Activated T-cell treated with anti-CD3 and anti-CD28 coated beads, Interleukin-2, amount 50 U/mL, for 4 hours (primary cell): ENCODE data around the gene TXNRD3. TPM values are rescaled to one million over a fixed set of nuclear protein-coding genes. Genes with fewer than 3 reads are reported as not detected.
"Not testable (repeated sequence)": the region's sequence is repeated elsewhere in the genome, so short reads cannot be mapped to it uniquely, and the experiment has no call there.

ENCODE experiments used
- ATAC-seq, 2 donors: fragments of 200-7000 bp; cut with Tn5 transposase; one replicate each; pipeline ENCODE4 v1.10.0; 2021
- DNase-seq: peaks from one replicate; pipeline ENCODE4 v3.0.0-alpha.2; 2020
- H3K27me3 Mint-ChIP-seq: one replicate; pipeline ENCODE4 v1.8.0; 2021; ENCODE audit warnings: low read depth, mixed read lengths
- H3K36me3 Mint-ChIP-seq: one replicate; pipeline ENCODE4 v1.8.0; 2022; ENCODE audit warnings: mixed read lengths; ENCODE audit not compliant: insufficient read depth
- H3K4me1 Mint-ChIP-seq: one replicate; pipeline ENCODE4 v1.8.0; 2021; ENCODE audit warnings: low read depth, mixed read lengths
- H3K4me3 Mint-ChIP-seq: one replicate; pipeline ENCODE4 v1.8.0; 2021; ENCODE audit warnings: mild to moderate bottlenecking, moderate library complexity, mixed read lengths
- H3K9me3 Mint-ChIP-seq: one replicate; pipeline ENCODE4 v1.8.0; 2021; ENCODE audit warnings: mixed read lengths
- total RNA-seq, 3 donors: library from RNA; stranded (reverse); gene quantifications; one replicate each; pipeline ENCODE4 v1.2.1, GENCODE V29; 2021

Gene TXNRD3
- total RNA-seq, 3 donors from 2014 or later = 0.76 to 2.3 (median 1.4) TPM

- H3K36me3 Mint-ChIP-seq = peaks cover 2% of the 10 kb centered on the region
- H3K4me3 Mint-ChIP-seq = no peak overlapping the region
- ATAC-seq (no peak), DNase-seq (no peak)
- peaks cover 3% of the 10 kb centered on the region for H3K27me3 Mint-ChIP-seq
- no peaks in the 10 kb centered on the region for H3K9me3 Mint-ChIP-seq
- H3K4me1 Mint-ChIP-seq = no peaks in the 10 kb centered on the region
These were observed 10.3 kb downstream of the TXNRD3 start for GRCh38 chr3:126644615-126645014.

GRCh38 chr3:126638790-126639189, 16.1 kb downstream of the TXNRD3 start:
- no peaks in the 10 kb centered on the region for H3K4me1 Mint-ChIP-seq
- peaks cover 3% of the 10 kb centered on the region for H3K36me3 Mint-ChIP-seq
- H3K27me3 Mint-ChIP-seq = no peaks in the 10 kb centered on the region
- ATAC-seq (no peak), DNase-seq (no peak)
- no peaks in the 10 kb centered on the region for H3K9me3 Mint-ChIP-seq
- no peak overlapping the region for H3K4me3 Mint-ChIP-seq

- peaks cover 5% of the 10 kb centered on the region for H3K36me3 Mint-ChIP-seq
- no peaks in the 10 kb centered on the region for H3K9me3 Mint-ChIP-seq
- DNase-seq = no peak
- no peaks in the 10 kb centered on the region for H3K4me1 Mint-ChIP-seq
- H3K4me3 Mint-ChIP-seq = no peak overlapping the region
- ATAC-seq = no peak
- no peaks in the 10 kb centered on the region for H3K27me3 Mint-ChIP-seq
These were observed 18.5 kb downstream of the TXNRD3 start for GRCh38 chr3:126636436-126636835.

- Mint-ChIP-seq H3K9me3 (no peaks in the 10 kb centered on the region), H3K4me3 (no peak overlapping the region), H3K36me3 (peaks cover 7% of the 10 kb centered on the region), H3K4me1 (peaks cover 4% of the 10 kb centered on the region), H3K27me3 (no peaks in the 10 kb centered on the region)
- ATAC-seq (no peak), DNase-seq (no peak)
These were observed 20.1 kb downstream of the TXNRD3 start for GRCh38 chr3:126634803-126635202.

- H3K27me3 Mint-ChIP-seq = no peaks in the 10 kb centered on the region
- ATAC-seq (no peak), DNase-seq (no peak)
- H3K4me1 Mint-ChIP-seq = peaks cover 6% of the 10 kb centered on the region
- no peaks in the 10 kb centered on the region for H3K9me3 Mint-ChIP-seq
- H3K36me3 Mint-ChIP-seq = peaks cover 4% of the 10 kb centered on the region
- H3K4me3 Mint-ChIP-seq = no peak overlapping the region
These were observed 24.9 kb downstream of the TXNRD3 start for GRCh38 chr3:126630020-126630419.

GRCh38 chr3:126625735-126626134, 29.2 kb downstream of the TXNRD3 start:
- DNase-seq, H3K4me3 Mint-ChIP-seq, ATAC-seq, H3K9me3 Mint-ChIP-seq, H3K36me3 Mint-ChIP-seq, H3K27me3 Mint-ChIP-seq, H3K4me1 Mint-ChIP-seq: not testable (repeated sequence)

GRCh38 chr3:126622694-126623093, 32.2 kb downstream of the TXNRD3 start:
- no peak for DNase-seq
- H3K4me1 Mint-ChIP-seq = no peaks in the 10 kb centered on the region
- no peak for ATAC-seq
- no peaks in the 10 kb centered on the region for H3K9me3 Mint-ChIP-seq
- H3K36me3 Mint-ChIP-seq = peaks cover under 1% of the 10 kb centered on the region
- peaks cover 2% of the 10 kb centered on the region for H3K27me3 Mint-ChIP-seq
- no peak overlapping the region for H3K4me3 Mint-ChIP-seq

- ATAC-seq (no peak), DNase-seq (no peak)
- H3K36me3 Mint-ChIP-seq = peaks cover 6% of the 10 kb centered on the region
- no peaks in the 10 kb centered on the region for H3K9me3 Mint-ChIP-seq
- H3K27me3 Mint-ChIP-seq = peaks cover 5% of the 10 kb centered on the region
- no peak overlapping the region for H3K4me3 Mint-ChIP-seq
- peaks cover 2% of the 10 kb centered on the region for H3K4me1 Mint-ChIP-seq
These were observed 33.1 kb downstream of the TXNRD3 start for GRCh38 chr3:126621627-126622345.

GRCh38 chr3:126621171-126621570, 33.8 kb downstream of the TXNRD3 start:
- no peak overlapping the region for H3K4me3 Mint-ChIP-seq
- H3K9me3 Mint-ChIP-seq = no peaks in the 10 kb centered on the region
- DNase-seq = no peak
- peaks cover 2% of the 10 kb centered on the region for H3K4me1 Mint-ChIP-seq
- peaks cover 5% of the 10 kb centered on the region for H3K27me3 Mint-ChIP-seq
- peaks cover 7% of the 10 kb centered on the region for H3K36me3 Mint-ChIP-seq
- ATAC-seq = no peak

- no peak for ATAC-seq
- peaks cover 7% of the 10 kb centered on the region for H3K36me3 Mint-ChIP-seq
These were observed 34.2 kb downstream of the TXNRD3 start for GRCh38 chr3:126620738-126621137.

GRCh38 chr3:126618760-126619159, 36.2 kb downstream of the TXNRD3 start:
- H3K4me3 Mint-ChIP-seq = no peak overlapping the region
- no peak for ATAC-seq
- peaks cover 7% of the 10 kb centered on the region for H3K36me3 Mint-ChIP-seq
- H3K4me1 Mint-ChIP-seq = peaks cover 2% of the 10 kb centered on the region
- no peak for DNase-seq
- H3K27me3 Mint-ChIP-seq = peaks cover 3% of the 10 kb centered on the region
- no peaks in the 10 kb centered on the region for H3K9me3 Mint-ChIP-seq

More at GRCh38 chr3:126620738-126621137, 34.2 kb downstream of the TXNRD3 start:
- no peak for DNase-seq
- Mint-ChIP-seq H3K4me3 (no peak overlapping the region), H3K4me1 (peaks cover 2% of the 10 kb centered on the region), H3K27me3 (peaks cover 5% of the 10 kb centered on the region), H3K9me3 (no peaks in the 10 kb centered on the region)

- ATAC-seq (no peak), DNase-seq (no peak)
- Mint-ChIP-seq H3K4me3 (no peak overlapping the region), H3K4me1 (peaks cover 8% of the 10 kb centered on the region), H3K27me3 (peaks cover 3% of the 10 kb centered on the region), H3K36me3 (peaks cover 7% of the 10 kb centered on the region), H3K9me3 (no peaks in the 10 kb centered on the region)
These were observed 36.9 kb downstream of the TXNRD3 start for GRCh38 chr3:126618021-126618420.

- Mint-ChIP-seq H3K9me3 (no peaks in the 10 kb centered on the region), H3K27me3 (peaks cover 3% of the 10 kb centered on the region), H3K4me3 (no peak overlapping the region), H3K36me3 (peaks cover 7% of the 10 kb centered on the region), H3K4me1 (peaks cover 13% of the 10 kb centered on the region)
- ATAC-seq (no peak), DNase-seq (no peak)
These were observed 37.4 kb downstream of the TXNRD3 start for GRCh38 chr3:126617571-126617970.

GRCh38 chr3:126616931-126617330, 38.0 kb downstream of the TXNRD3 start:
- peaks cover 7% of the 10 kb centered on the region for H3K36me3 Mint-ChIP-seq
- no peak for ATAC-seq
- H3K27me3 Mint-ChIP-seq = peaks cover 3% of the 10 kb centered on the region
- H3K4me1 Mint-ChIP-seq = peaks cover 17% of the 10 kb centered on the region
- H3K4me3 Mint-ChIP-seq = no peak overlapping the region
- DNase-seq = no peak
- H3K9me3 Mint-ChIP-seq = no peaks in the 10 kb centered on the region

GRCh38 chr3:126613479-126614188, 41.3 kb downstream of the TXNRD3 start:
- Mint-ChIP-seq H3K36me3 (peaks cover 7% of the 10 kb centered on the region), H3K4me3 (no peak overlapping the region), H3K4me1 (peaks cover 17% of the 10 kb centered on the region), H3K27me3 (peaks cover 3% of the 10 kb centered on the region), H3K9me3 (no peaks in the 10 kb centered on the region)
- ATAC-seq (peak in 1 of 2 donors; percentile 41), DNase-seq (no peak)
